Measurements from ENCODE around the gene XRCC6.
A peak's percentile ranks its signal among the peaks of the same experiment; 100 is the strongest.

The XRCC6 gene

DNA sequence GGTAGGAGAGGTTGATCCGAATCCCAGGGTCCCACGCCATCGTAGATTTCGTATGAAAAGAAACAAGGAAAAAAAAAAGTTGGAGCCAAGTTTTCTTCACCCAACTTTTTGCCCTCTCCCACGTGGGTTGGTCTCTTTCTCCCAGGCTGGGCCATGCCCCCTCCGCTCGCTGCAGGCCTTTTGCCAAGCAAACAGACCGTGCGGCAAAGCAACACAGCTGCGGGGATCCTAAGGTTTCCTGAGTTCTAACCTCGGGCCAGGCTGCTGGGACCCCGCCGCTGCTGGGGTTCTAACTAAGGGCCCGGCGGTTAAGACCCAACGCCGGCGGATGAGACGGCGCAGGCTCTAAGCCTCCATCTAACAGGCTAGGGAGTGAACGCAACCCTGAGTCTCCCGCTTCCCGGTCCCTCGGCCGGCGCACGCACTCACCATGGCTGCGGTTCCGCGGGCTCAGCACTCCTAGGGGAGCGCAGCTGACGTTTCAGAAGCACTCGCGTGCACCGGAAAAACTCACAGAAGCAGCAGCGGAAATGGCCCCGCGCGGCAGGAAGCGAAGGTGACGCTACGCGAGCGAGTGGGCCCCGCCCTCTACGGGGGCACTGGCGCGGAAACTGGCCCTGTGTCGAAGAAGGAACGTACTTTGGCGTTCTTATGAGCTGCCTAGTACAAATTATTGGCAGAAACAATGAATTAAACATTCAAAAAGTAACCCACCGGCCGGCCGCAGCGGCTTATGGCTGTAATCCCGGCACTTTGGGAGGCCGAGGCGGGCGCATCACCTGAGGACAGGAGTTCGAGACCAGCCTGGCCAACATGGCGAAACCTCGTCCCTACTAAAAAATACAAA, 67.5 kb downstream of the XRCC6 start, which contains the start of gene SNU13:
TSS of gene SNU13 (minus strand) at position 503 of the 847 bp plus-strand sequence. CDS start at position 432, 71 bp downstream.
- DNase-seq = peak; percentile 82 to 92 (median 90)

DNA sequence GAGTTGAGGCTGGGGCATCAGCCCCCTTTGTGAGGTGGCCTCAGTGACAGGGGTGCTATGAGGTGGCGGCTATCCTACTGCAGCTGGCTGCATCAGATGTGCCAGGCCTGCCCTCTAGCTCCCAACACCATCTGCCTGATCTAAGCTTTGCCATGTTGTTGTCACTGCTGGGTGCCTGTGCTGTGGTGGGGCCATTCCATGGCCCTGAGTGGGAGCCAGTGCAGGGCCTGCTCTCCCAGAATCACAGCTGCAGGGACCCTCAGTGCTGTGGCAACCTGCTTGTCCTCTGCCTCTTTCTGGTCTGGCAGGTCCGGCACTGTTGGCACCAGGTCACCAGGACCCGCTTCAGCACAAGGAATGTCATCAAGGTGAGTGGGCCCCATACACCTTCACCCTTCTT, 69.4 kb downstream of the XRCC6 start:
- no peak for DNase-seq

DNA sequence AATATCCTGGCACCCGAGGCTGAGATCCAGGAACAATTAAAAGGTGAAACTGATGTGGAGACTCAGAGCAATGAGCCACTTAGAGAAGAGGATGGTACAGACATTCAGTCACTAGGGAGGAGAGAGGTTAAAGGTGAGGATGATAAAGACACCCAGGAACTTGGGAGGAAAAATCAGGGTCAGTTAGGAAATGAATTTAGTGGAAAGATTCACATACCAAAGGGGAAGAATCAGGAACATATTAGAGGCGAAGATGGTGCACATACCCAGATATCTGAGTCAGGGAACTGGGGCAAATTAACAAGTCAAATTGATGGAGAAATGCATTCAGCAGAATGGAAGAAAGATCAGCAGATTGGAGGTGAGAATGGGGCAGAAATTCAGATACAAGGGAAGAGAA, 74.1 kb downstream of the XRCC6 start:
- no peak for DNase-seq

DNA sequence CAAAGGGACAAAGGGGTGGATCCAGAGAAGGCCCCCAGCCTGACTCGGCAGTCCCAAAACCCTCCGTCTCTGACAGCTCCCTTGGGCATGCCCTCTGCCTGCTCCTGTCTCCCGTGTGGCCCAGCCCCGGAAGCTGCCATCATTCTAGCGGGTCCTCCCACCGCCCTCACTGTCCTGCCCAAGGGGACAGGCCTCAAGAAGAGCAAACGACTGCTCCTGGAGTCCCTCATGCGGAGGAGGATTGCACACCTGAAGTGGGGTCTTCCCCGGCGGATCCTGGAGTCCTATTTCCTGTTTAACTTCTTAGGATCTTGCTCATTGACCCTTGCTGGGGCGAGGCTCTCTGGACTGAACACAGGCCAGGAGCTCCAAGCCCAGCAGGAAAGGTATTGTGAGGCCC, 75.6 kb downstream of the XRCC6 start:
- DNase-seq = no peak

DNA sequence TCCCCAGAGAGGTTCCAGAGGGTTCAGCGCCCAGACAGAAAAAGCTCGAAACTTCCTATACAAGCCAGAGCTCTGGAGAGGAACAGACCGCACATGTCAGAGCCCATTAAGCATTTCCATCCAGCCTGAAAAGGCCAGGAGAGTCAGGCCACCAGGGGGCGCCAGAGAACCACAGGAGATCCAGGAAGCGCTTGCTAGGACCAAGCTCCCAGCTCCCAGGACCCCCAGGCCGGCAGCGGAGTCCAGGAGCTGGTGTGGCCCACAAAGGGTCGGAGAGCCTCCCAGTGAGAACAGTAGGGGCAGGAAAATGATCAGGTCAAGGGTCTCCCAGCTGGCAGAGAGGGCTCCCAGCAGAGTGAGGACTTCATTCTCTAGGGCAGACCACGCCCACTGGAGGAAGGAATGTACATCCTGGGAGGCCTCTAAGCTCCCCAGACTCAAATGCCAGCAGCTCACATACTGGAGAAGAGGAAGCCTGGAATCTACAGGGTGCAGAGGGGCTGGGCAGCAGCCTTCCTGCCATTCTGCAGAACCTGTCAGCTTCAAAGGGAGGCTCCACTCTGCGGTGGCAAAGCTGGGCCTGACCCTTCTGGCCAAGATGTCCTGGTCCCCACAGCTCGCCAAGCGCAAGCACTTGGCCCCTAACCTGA, 76.2 kb downstream of the XRCC6 start:
- peak; percentile 68 to 91 (median 84) for DNase-seq

DNA sequence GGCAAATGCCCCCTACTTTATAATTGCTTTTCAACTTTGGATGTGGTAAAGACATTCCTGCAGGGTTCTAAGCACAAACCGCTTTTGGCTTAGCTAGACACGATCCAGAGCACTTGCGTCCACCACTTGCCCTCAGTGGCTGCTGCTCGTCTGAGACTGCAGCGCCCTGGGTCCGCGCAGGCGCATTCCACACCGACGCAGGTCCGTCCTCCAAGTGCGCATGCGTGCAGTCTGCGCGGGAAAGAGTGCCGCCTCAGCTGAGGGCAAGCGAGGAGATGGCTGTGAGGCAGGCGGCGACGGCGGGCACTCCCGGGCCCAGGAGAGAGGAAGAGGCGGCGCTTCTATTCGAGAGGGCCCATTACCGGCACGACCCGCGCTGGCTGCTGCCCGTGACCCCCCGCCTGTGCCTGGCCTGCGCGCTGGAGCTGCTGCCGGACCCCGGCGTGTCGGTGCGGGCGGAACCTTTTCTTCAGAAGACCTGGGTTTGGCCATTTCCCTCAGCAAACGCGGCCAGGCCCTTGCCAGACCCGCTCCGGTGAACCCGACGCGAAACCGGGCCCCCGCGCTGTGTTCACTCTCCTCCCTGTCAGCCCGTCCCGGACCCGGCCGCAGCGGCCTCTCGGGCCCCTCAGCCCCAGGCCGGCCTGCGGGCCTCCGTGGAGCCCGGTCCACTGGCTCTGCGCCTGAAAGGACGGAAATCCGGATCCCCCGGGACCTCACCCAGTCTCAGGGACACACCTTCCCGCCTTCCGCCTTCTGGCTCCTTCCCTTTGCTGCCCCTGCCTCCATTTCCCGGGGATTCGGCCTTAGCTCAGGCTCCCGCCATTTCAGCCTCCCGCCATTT, 78.4 kb downstream of the XRCC6 start, which contains the start of gene MEI1:
TSS of gene MEI1 (plus strand) at position 240 of the 844 bp plus-strand sequence. CDS start at position 276, 36 bp downstream.
- peak; percentile 75 to 91 (median 89) for DNase-seq

DNA sequence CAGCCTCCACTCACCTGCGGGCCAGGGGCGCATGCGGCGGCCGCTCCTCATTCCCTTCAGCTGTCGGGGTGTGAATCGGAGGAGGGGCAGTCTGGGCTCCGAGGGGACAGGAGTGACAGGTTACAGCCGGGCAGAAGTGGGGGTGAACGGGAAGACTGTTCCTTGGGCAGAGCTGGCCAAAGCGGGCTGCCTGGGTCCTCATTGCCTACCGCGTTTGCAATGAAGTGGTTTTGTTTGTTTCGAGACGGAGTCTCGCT, 78.9 kb downstream of the XRCC6 start:
- DNase-seq = no peak

DNA sequence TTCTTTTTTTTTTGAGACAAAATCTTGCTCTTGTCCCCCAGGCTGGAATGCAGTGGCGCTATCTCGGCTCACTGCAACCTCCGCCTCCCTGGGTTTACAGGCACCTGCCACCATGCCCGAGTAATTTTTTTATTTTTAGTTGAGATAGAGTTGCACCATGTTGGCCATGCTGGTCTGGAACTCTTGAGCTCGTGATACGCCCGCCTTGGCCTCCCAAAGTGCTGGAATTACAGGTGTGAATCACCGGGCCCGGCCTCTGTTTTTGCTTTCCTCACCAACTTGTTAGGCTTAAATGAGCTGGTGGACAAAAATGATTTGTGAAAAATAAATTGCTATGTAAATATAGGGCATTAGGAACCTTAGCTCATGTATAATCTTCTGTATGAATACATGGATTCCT, 81.7 kb downstream of the XRCC6 start:
- DNase-seq = no peak

DNA sequence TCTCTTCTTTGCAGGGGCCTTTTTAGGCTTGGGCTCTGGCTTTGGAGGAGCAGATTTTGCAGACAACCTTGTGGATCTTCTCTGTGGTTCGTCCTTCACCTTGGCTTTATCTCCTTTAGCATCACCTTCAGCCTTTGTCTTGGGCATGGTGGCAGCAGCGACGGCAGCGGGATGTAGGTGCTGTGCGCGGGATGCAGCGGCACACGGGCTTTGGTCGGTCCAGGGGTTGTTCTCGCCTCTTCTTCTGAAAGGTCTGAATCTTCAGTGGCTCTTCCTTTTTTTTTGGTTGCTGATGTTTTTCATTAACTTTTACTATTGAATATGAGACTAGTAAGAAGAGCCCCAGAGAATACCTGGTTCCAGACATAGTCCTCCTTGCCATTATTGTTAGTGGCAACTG, 88.2 kb downstream of the XRCC6 start:
- DNase-seq = no peak

DNA sequence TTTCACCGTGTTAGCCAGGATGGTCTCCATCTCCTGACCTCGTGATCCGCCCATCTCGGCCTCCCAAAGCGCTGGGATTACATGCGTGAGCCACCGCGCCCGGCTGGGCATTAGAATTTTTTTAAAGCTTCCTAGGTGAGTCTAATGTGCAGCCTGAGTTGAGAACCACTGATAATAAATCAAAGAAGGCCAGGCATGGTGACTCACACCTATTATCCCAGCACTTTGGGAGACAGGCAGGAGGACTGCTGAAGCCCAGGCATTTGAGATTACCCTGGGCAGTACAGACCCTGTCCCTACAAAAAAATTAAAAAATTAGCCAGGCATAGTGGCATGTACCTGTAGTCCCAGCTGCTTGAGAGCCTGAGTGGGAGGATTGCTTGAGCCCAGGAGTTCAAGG, 91.9 kb downstream of the XRCC6 start:
- no peak for DNase-seq
